Activated CD8-positive, alpha-beta T cell treated with anti-CD3 and anti-CD28 coated beads for 36 hours (primary cell): ENCODE results near the gene BAIAP2L2. TPM values are rescaled to one million over a fixed set of nuclear protein-coding genes. Genes with fewer than 3 reads are reported as not detected.
"Not testable (repeated sequence)": the region's sequence is repeated elsewhere in the genome, so short reads cannot be mapped to it uniquely, and the experiment has no call there.

Experiments
- ATAC-seq: fragments of 200-7000 bp; cut with Tn5 transposase; one replicate; pipeline ENCODE4 v1.10.0; 2021; ENCODE audit warnings: mild to moderate bottlenecking, moderate library complexity
- CTCF ChIA-PET: fragments of 350-600 bp; sonication (Branson Sonifier 250); formaldehyde crosslinking; loops from one replicate; lab custom pipeline; 2021; ENCODE audit warnings: antibody characterized with exemption; lab: Charles Lee
- POLR2A ChIA-PET: fragments of 350-600 bp; sonication (Branson Sonifier 250); formaldehyde crosslinking; loops from one replicate; lab custom pipeline; 2021; ENCODE audit warnings: antibody characterized with exemption; lab: Charles Lee
- DNase-seq: peaks from one replicate; pipeline ENCODE4 v3.0.0-alpha.2; 2020
- H3K27ac Mint-ChIP-seq: one replicate; pipeline ENCODE4 v1.8.0; 2021; ENCODE audit warnings: mild to moderate bottlenecking, mixed read lengths
- H3K27me3 Mint-ChIP-seq: one replicate; pipeline ENCODE4 v1.8.0; 2021; ENCODE audit warnings: mixed read lengths
- H3K36me3 Mint-ChIP-seq: one replicate; pipeline ENCODE4 v1.8.0; 2021; ENCODE audit warnings: low read depth, mixed read lengths
- H3K4me1 Mint-ChIP-seq: one replicate; pipeline ENCODE4 v1.8.0; 2021; ENCODE audit warnings: low read depth, mixed read lengths
- H3K4me3 Mint-ChIP-seq: one replicate; pipeline ENCODE4 v1.8.0; 2021; ENCODE audit warnings: mild to moderate bottlenecking, moderate library complexity, mixed read lengths
- H3K9me3 Mint-ChIP-seq: one replicate; pipeline ENCODE4 v1.8.0; 2021; ENCODE audit warnings: mixed read lengths
- CTCF ChIP-seq: fragments of 200-600 bp; IDR thresholded peaks from one replicate; pipeline ENCODE4 v1.8.0; 2022; ENCODE audit warnings: antibody characterized with exemption, mild to moderate bottlenecking
- intact Hi-C: fragments of 100-400 bp; cut with micrococcal nuclease; formaldehyde crosslinking; loops from one replicate; pipeline ENCODE4 v1.10.0; 2022
- total RNA-seq, 2 experiments: library from RNA; stranded (reverse); gene quantifications; one replicate each; pipeline ENCODE4 v1.2.3, GENCODE V29; 2021

BAIAP2L2 gene
- total RNA-seq, 2 experiments from 2014 or later, result 0.61 to 0.67 TPM

GRCh38 chr22:38041760-38042487, 68.6 kb downstream of the BAIAP2L2 start:
- POLR2A ChIA-PET, result no interaction called here
- no peaks in the 10 kb centered on the region for H3K4me1 Mint-ChIP-seq
- ATAC-seq (no peak), DNase-seq (no peak)
- no peak overlapping the region for H3K27ac Mint-ChIP-seq
- intact Hi-C loops, result no loop called here
- no peak for TF ChIP-seq CTCF
- H3K4me3 Mint-ChIP-seq, result no peak overlapping the region
- no peaks in the 10 kb centered on the region for H3K27me3 Mint-ChIP-seq
- CTCF ChIA-PET, result interaction anchor here (2.3 kb wide), 1 partner anchor 10 kb away, joined by 10 read pairs; no protein-coding TSS in a partner anchor
- no peaks in the 10 kb centered on the region for H3K9me3 Mint-ChIP-seq
- no peaks in the 10 kb centered on the region for H3K36me3 Mint-ChIP-seq

GRCh38 chr22:38040953-38041759, 69.3 kb downstream of the BAIAP2L2 start:
- ChIA-PET POLR2A (interaction anchor here (0.9 kb wide), 1 partner anchor 263 kb away, joined by 3 read pairs; no protein-coding TSS in a partner anchor), CTCF (interaction anchor here (1.3 to 2.3 kb wide), 2 partner anchors 11 kb away, joined by 10 read pairs; no protein-coding TSS in a partner anchor)
- H3K9me3 Mint-ChIP-seq, result no peaks in the 10 kb centered on the region
- no peak for ATAC-seq
- no peak for TF ChIP-seq CTCF
- no peaks in the 10 kb centered on the region for H3K36me3 Mint-ChIP-seq
- H3K27ac Mint-ChIP-seq, result no peak overlapping the region
- intact Hi-C loops, result no loop called here
- no peak for DNase-seq
- no peaks in the 10 kb centered on the region for H3K27me3 Mint-ChIP-seq
- H3K4me3 Mint-ChIP-seq, result no peak overlapping the region
- no peaks in the 10 kb centered on the region for H3K4me1 Mint-ChIP-seq

- CTCF ChIA-PET, result interaction anchor here (1.3 kb wide), 1 partner anchor 13 kb away, joined by 10 read pairs; no protein-coding TSS in a partner anchor
- intact Hi-C loops, result no loop called here
- Mint-ChIP-seq H3K4me1 (no peaks in the 10 kb centered on the region), H3K9me3 (no peaks in the 10 kb centered on the region), H3K27ac (no peak overlapping the region), H3K27me3 (no peaks in the 10 kb centered on the region), H3K36me3 (no peaks in the 10 kb centered on the region), H3K4me3 (no peak overlapping the region)
- ATAC-seq (no peak), DNase-seq (no peak)
- no peak for TF ChIP-seq CTCF
- POLR2A ChIA-PET, result no interaction called here
Measured at GRCh38 chr22:38038890-38039812, 71.3 kb downstream of the BAIAP2L2 start.

GRCh38 chr22:38038426-38038825, 72.1 kb downstream of the BAIAP2L2 start:
- ChIA-PET CTCF (interaction anchor here (1.0 kb wide), 1 partner anchor 13 kb away, joined by 3 read pairs; no protein-coding TSS in a partner anchor), POLR2A (no interaction called here)
- ATAC-seq, result no peak
- Mint-ChIP-seq H3K27ac (no peak overlapping the region), H3K4me3 (no peak overlapping the region), H3K36me3 (no peaks in the 10 kb centered on the region), H3K27me3 (no peaks in the 10 kb centered on the region), H3K4me1 (no peaks in the 10 kb centered on the region), H3K9me3 (no peaks in the 10 kb centered on the region)
- no peak for DNase-seq
- intact Hi-C loops, result no loop called here
- TF ChIP-seq CTCF, result no peak

GRCh38 chr22:38037367-38038150, 72.9 kb downstream of the BAIAP2L2 start:
- ATAC-seq, H3K4me1 Mint-ChIP-seq, H3K27ac Mint-ChIP-seq, H3K9me3 Mint-ChIP-seq, intact Hi-C loops, H3K27me3 Mint-ChIP-seq, DNase-seq, H3K36me3 Mint-ChIP-seq, H3K4me3 Mint-ChIP-seq: not testable (repeated sequence)
- POLR2A ChIA-PET, result interaction anchor here (0.6 kb wide), 1 partner anchor 31 kb away, joined by 3 read pairs; no protein-coding TSS in a partner anchor
- CTCF ChIA-PET, result interaction anchor here (1.0 kb wide), 1 partner anchor 14 kb away, joined by 3 read pairs; no protein-coding TSS in a partner anchor
